ENCODE results near the gene PRR23E. TPM values are rescaled to one million over a fixed set of nuclear protein-coding genes. Genes with fewer than 3 reads are reported as not detected.

The PRR23E gene
- total RNA-seq, 1 experiment from 2014 or later, result not detected

DNA sequence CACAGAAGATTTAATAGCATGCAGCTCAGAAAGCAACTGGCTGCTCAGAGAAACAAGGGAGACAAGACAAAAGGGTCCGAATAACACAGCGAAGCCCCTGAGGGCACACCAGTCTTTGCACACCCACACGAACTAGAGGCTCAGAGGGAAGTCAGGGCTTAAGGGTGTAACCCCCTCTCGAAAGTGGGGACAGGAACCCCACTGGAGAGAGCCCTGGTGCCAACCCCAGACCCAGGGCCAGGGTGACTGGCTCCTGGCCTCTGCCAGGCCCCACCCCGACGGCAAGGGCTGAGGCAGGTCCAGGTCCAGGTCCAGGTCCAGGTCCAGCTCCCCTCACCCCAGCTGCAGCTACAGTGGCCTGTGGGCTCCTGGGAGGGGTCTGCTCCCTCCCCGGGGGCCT, 10.5 kb upstream of the PRR23E start:
- DNase-seq (ENCODE audit: unreplicated experiment), result no peak
- BruUV-seq (replicated peaks), result no TSS peak
- POLR2A ChIA-PET, result no interaction called here
- intact Hi-C loops (cut with micrococcal nuclease), result no loop called here
- no peak overlapping the region for H3K4me3 Mint-ChIP-seq (ENCODE audit: unreplicated experiment)
- H3K27ac Mint-ChIP-seq (ENCODE audit: low read depth, unreplicated experiment), result no peak overlapping the region
- H3K9me3 Mint-ChIP-seq (ENCODE audit: unreplicated experiment), result peaks cover 14% of the 10 kb centered on the region
- H3K27me3 Mint-ChIP-seq (ENCODE audit: insufficient read depth, unreplicated experiment), result no peaks in the 10 kb centered on the region
- no peaks in the 10 kb centered on the region for H3K4me1 Mint-ChIP-seq (ENCODE audit: insufficient read depth, unreplicated experiment)
- no peaks in the 10 kb centered on the region for H3K36me3 Mint-ChIP-seq (ENCODE audit: insufficient read depth, unreplicated experiment)
- CTCF ChIA-PET, result no interaction called here
- no peak for TF ChIP-seq CTCF (IDR thresholded peaks at IDR 0.05; ENCODE audit: unreplicated experiment)

DNA sequence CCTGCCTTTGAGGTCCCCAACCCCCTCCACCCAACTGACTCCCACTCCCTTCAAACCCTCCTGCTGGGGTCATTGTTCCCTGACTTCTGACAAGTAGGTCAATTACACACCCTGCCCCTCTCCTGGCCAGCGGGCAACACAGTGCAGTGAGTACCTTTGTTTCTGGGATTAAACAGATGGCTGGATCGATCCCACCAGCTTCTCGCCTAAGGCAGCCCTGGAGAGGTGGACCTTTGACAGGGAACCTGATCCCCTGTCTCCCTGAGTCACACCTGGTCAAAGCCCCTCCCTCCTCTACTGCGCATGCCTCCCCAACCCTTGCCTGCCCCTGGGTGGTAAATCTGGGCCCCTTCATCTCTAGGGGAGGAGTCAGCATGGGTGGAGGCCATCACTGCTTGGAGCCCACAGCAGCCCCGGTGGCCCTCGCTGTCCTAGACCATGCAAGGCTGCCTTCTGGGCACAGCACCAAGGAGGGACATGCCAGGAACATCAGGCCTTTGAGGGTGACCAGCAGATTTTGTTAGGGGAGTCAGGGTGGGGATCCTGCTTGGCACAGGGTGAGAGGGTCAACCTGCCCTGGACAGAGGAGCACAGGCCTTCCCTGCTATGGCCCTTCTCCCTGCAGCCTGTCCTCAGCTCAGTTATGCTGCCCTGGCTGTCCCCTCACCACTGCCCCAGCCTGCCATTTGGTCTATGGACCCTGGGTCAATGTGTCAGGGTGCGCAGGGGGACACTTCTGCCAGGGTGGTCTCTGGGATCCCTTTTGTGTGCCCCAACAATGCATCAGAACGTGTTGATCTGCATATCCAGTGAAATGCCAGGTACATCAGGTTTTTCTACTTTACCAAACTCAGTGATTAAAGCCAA, 9.8 kb upstream of the PRR23E start:
- intact Hi-C loops (cut with micrococcal nuclease), result no loop called here
- ChIA-PET CTCF (no interaction called here), POLR2A (no interaction called here)
- Mint-ChIP-seq H3K9me3 (ENCODE audit: unreplicated experiment) (peaks cover 14% of the 10 kb centered on the region), H3K4me3 (ENCODE audit: unreplicated experiment) (no peak overlapping the region), H3K36me3 (ENCODE audit: insufficient read depth, unreplicated experiment) (no peaks in the 10 kb centered on the region), H3K4me1 (ENCODE audit: insufficient read depth, unreplicated experiment) (no peaks in the 10 kb centered on the region), H3K27me3 (ENCODE audit: insufficient read depth, unreplicated experiment) (peaks cover 5% of the 10 kb centered on the region), H3K27ac (ENCODE audit: low read depth, unreplicated experiment) (no peak overlapping the region)
- TF ChIP-seq CTCF (IDR thresholded peaks at IDR 0.05; ENCODE audit: unreplicated experiment), result no peak
- BruUV-seq (replicated peaks), result no TSS peak
- no peak for DNase-seq (ENCODE audit: unreplicated experiment)

DNA sequence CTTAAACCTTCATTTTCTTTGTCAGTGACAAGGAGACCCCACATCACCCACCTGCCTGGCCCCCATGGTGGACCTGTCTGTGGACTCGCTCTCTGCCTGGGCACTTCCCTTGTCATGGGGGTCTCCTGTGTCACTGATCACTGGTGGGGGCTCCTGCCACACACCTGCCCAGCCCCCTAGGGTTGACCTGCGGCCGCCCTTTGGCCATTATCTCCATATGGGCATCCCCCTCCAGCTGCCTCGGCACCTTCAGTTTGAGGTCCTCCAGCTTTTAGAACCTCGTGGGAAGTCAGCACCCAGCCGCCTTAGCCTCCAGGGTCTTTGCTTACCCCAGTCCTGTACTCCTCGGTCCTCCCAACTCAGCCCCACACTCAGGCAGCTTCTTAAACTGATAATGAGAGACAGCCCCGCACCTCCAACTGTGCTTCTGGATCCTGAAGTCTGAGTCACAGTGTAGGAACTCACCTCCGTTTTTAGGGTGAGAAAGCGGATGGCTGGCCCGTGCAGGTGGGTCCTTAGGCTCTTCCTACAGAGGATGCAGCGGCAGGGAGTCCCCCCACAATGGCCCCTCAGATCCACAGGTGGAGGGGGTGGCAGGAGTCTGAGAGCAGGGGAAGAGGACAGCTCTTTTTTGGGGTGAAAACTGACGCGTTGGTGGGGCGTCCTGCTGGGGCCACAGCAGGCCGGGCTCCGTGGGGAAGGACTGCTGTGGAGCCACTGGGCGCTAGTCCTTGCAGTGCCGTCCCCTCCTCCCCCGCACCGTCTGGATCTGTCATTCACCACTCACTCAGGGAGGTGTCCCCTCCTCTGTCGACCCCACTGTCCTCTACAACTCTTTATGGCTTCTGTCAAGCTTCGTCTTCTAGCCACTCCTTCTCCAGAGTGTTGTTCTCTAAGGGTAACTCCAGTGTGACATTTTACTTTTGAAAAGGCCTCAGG, 8.7 kb upstream of the PRR23E start:
- TF ChIP-seq CTCF (IDR thresholded peaks at IDR 0.05; ENCODE audit: unreplicated experiment), result no peak
- H3K27ac Mint-ChIP-seq (ENCODE audit: low read depth, unreplicated experiment), result no peak overlapping the region
- peaks cover 5% of the 10 kb centered on the region for H3K9me3 Mint-ChIP-seq (ENCODE audit: unreplicated experiment)
- DNase-seq (ENCODE audit: unreplicated experiment), result no peak
- no peaks in the 10 kb centered on the region for H3K36me3 Mint-ChIP-seq (ENCODE audit: insufficient read depth, unreplicated experiment)
- H3K4me1 Mint-ChIP-seq (ENCODE audit: insufficient read depth, unreplicated experiment), result no peaks in the 10 kb centered on the region
- intact Hi-C loops (cut with micrococcal nuclease), result no loop called here
- CTCF ChIA-PET, result no interaction called here
- POLR2A ChIA-PET, result no interaction called here
- peaks cover 16% of the 10 kb centered on the region for H3K27me3 Mint-ChIP-seq (ENCODE audit: insufficient read depth, unreplicated experiment)
- no TSS peak for BruUV-seq (replicated peaks)
- no peak overlapping the region for H3K4me3 Mint-ChIP-seq (ENCODE audit: unreplicated experiment)

DNA sequence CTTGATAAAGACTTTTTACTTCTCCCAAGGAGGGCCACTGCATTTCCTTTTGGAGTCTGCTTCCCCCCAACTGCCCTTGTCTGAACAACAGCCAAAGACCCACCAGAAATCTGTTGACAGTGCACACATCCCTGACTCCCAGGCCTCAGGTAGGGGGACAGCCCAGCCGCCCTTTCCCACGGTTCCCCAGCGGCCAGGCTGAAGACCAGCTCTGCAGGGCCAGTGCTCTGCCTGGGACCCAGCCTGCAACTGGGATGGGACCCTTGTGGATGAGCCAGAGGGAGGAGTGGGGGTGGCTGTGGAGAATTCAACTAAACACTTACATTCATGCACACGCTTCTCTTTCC, 8.1 kb upstream of the PRR23E start:
- intact Hi-C loops (cut with micrococcal nuclease), result no loop called here
- ChIA-PET CTCF (no interaction called here), POLR2A (no interaction called here)
- Mint-ChIP-seq H3K36me3 (ENCODE audit: insufficient read depth, unreplicated experiment) (no peaks in the 10 kb centered on the region), H3K9me3 (ENCODE audit: unreplicated experiment) (no peaks in the 10 kb centered on the region), H3K27me3 (ENCODE audit: insufficient read depth, unreplicated experiment) (peaks cover 18% of the 10 kb centered on the region), H3K4me3 (ENCODE audit: unreplicated experiment) (no peak overlapping the region), H3K4me1 (ENCODE audit: insufficient read depth, unreplicated experiment) (no peaks in the 10 kb centered on the region), H3K27ac (ENCODE audit: low read depth, unreplicated experiment) (no peak overlapping the region)
- BruUV-seq (replicated peaks), result no TSS peak
- no peak for TF ChIP-seq CTCF (IDR thresholded peaks at IDR 0.05; ENCODE audit: unreplicated experiment)
- no peak for DNase-seq (ENCODE audit: unreplicated experiment)
